GM18861 (cell line): ENCODE measurements around the gene INPP4B.

Experiments
- ATAC-seq: cut with Tn5 transposase; IDR thresholded peaks from one replicate; pipeline ENCODE4 v1.9.1; 2021; ENCODE audit not compliant: unreplicated experiment

The INPP4B gene

DNA sequence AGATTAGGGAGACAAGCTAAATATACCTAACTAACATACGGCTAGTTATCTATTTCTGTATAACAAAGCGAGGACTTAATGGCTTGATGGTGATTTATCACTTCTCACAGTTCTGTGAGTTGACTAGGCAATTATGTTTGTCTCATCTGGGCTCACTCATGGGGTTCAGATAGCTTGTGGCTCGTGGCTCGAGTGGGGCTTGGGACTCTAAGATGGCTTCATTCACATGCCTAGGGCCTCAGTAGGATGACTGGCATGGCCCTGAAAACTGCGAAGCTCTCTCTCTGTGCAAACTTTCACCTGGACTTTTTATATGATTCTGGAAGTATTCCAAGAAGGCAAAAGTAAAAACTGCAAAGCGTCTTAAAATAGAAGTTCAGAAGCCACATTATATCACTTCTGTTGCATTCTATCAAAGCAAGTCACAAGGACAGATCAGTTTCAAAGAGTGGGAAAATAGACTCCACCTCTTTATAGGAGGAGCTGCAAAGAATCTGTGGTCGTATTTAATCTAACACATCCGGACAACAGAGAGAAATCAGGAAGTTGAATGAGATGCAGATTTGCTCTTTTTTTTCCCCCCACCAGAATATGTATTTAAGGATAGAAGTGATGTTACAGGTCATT, 491.2 kb downstream of the INPP4B start:
- ATAC-seq, result no peak

GRCh38 chr4:142354041-142354440, 492.1 kb downstream of the INPP4B start:
- ATAC-seq, result no peak

DNA sequence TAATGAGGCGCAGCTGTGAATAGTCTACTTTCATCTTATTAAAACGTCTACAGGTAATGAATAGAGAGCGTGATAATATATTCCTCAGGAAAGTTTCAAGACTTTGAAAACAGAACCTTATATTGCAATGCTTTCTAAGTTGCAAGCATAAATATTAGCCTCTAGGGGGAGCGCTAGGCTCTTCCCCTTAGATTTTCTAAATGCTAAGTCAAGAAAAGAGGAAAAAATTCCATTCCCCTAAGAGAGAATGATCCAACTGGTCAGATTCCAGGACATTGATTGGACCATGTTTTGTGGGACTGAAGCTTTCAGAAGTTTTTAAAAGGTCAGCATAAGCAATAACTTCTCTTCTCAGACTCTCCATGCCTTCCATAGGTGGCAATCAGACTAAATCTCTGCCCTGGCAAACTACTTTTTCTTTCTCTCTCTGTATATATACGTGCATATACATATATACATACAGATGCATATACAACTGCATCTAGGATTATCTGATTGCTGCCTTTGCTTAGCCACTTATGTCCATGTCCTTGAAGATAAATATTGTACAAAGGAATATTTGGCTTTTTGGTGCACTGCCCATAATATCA, 492.9 kb downstream of the INPP4B start:
- no peak for ATAC-seq

DNA sequence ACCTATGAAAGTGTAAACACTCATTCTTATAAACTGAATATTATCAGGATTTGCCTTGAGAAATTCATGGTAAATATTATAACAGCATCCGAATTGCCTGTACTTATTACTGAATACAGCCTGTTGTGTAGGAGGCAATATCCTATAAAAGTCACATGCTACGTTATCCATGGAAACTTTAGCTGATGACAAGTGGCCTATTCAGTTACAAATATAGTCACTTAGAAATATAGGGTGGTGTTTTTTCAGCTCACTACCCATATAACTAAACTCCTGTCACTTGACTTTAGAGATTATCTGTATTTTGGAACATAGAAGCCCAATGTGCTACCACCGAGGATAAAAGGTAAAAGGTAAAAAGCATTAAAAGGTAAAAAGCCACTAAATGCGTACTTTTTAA, 493.4 kb downstream of the INPP4B start:
- no peak for ATAC-seq

- ATAC-seq, result no peak
These were observed 494.1 kb downstream of the INPP4B start for GRCh38 chr4:142351958-142352357.

DNA sequence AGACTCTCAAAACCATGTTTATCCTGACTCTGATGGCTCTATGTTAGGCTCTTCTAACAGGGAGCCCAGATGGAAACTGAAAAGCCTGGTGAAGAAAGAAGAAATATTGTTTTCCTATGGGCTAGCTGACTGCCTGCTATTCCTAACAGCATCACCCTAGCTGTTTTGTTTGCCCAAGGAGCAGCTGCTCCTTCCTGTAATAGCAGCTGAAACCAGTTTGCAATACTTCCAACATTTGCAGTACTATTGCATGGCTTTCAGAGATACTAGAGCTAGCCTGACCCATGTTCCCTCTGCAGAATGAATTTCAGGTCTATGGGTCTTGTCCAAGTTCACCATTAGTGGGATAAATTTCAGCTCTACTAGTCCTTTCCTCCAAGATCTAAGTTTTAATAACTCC, 495.2 kb downstream of the INPP4B start:
- no peak for ATAC-seq

DNA sequence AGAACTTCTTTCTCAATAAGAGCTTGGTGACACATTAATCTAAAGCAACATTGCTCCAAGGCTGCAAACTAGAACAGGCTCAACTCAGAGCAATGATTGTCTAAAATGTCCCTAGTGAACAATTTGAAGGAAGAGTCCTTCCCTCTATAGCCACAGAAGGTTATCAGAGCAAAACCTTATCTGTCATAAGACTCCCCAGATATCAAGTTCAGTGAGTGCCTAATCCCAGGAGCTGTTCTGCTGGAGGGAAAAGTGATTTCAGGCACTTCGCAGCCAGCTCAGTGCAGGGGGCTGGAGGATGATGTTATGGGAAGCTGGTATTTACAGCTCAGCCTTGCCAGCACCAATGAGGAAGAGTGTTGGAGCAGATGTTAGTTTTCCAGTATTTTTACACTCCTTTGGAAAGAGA, 497.5 kb downstream of the INPP4B start:
- no peak for ATAC-seq

- ATAC-seq, result no peak
These were observed 498.9 kb downstream of the INPP4B start for GRCh38 chr4:142347241-142347640.

- ATAC-seq, result no peak
These were observed 500.2 kb downstream of the INPP4B start for GRCh38 chr4:142345924-142346323.

- ATAC-seq, result no peak
These were observed 504.8 kb downstream of the INPP4B start for GRCh38 chr4:142341268-142341667.

DNA sequence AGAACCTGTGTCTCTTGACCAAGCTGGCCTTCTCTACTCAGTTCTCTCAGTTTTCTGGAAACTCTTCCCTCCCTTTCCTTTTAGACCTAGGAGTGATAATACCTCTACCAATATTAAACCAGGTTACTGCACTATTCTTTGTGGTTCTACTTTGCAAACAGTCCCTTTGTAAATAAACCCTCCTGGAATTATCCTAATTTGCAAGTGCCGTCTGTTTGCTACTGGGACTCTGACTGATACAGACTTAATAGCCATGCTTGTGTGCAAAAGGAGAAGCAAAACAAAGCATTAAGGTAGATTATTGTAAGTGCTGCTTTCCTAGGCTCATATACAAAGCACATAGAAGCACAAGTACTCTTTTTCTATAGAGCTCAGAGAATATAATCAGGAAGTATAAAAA, 507.0 kb downstream of the INPP4B start:
- no peak for ATAC-seq

DNA sequence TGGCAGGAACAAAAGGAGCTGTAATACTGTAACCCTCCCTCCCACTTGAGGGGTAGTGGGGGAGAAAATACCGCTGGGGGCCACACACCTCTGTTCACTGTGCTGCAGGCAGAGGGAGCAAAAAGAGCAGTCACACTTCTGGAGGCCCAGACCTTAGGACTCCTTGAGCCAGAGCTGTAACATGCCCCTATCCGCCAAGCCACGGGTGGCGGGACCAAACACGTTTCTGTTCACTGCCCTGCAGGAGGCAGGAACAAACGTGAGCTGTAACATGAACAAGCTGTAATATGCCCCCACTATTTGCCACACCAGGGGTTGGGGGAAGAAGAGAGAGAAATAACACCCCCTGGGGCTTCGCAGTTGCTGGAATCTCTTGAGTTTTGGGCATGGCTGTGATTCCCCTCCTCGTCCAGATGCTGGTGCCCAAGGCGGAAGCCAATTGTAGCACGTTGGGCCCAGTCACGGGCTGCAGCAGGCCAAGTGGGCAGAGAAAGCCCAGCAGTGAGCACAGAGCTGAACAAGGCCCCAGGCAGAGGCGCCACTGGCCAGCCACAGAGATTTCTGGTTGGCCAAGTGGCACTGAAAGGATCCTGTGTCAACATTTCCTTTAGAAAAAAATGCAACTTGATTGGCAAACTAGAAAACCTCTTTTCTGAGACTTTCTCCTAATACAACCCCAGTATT, 509.7 kb downstream of the INPP4B start:
- ATAC-seq, result no peak

DNA sequence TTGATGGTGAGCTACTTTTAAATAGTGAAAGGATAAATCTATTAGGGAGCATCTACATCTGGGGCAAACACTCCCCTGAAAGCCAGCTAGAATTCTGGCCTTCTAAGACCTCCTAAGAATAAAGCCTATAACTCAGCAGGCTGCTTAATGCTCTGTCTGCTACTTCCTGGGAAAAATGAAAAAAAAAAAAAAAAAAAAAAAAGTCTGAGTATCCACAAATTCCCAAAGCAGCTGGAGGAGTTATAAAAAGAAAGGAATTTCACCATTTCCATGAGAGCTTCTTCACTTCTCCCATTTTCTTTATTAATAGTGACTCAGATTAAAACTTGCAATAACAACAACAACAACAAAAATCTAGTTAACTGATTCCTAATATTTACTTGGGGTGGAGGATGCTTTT, 511.2 kb downstream of the INPP4B start:
- ATAC-seq, result no peak

GRCh38 chr4:142331646-142332045, 514.5 kb downstream of the INPP4B start:
- no peak for ATAC-seq

DNA sequence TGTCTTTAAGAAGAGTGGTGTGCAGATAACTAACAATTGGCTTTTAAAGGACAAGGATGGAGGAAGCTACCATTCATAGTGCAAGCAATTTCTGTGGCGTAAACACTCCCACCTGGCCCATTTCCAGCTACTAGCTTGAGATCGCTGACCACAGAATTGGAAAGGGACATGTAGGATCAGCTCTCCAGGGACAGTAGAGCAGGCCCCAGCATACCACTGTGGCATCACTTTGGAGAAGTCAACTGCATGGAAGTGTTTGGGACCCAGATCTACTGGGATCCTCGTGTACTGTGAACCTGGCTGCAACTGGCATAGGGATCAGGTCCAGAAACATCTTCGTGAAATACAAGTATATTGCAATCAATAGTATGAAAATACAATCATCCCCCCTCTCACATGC, 515.0 kb downstream of the INPP4B start:
- ATAC-seq, result no peak

- no peak for ATAC-seq
These were observed 515.8 kb downstream of the INPP4B start for GRCh38 chr4:142330311-142330710.

DNA sequence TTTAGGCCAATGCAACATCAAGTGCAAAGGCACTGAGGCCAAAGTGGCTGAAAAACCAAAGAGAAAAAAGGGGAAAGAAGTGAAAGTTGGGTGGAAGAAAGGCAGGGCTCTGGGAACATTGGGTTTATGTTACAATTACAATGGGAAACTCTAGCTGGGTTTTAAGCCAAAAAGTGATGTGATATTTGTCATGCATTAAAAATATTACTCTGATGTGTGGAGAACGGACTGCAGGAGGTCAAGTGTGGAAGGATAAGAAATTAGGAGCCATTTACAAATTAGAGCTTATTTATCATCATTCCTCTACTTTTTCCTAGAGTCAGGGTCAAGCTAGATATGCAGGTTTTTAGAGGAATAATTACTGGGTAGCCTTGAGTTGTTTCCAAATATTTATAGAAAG, 516.8 kb downstream of the INPP4B start:
- no peak for ATAC-seq

DNA sequence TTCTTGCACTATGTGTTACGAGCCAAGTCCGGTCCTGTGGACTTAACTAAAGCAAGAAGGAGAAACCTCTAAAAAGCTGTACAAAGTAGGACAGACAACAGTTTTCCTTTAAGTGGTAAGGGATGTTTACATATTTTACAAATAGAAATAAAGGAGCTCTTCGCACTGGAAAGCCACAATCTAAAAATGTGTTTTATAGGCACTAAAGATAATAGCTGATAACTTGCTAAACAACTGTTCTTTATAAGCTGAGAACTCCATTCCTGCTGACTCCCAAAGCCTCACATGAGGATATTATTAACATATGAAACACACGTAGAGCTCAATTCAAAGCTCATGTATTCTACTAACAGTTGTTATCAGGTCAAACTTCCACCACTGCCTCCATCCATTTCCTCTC, 519.9 kb downstream of the INPP4B start:
- ATAC-seq, result no peak

GRCh38 chr4:142324572-142324971, 521.5 kb downstream of the INPP4B start:
- ATAC-seq, result no peak

DNA sequence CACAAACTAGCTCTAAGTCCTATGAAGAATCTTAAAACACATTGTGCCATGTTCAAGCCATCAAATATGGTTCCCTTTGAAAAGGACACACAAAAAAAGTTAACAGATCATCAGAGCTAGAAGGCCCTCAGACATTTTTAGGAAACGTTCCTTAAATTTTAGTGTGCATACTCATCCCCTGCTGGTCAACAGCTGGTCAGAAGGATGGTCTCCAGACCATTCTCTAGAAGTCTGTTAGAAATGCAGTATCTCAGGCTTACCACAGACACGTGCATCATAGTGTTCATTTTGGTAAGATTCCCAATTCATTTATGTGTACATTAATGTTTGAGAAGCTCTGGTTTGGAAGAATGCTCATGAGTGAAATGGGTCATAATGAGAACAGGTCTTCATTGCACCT, 523.1 kb downstream of the INPP4B start:
- ATAC-seq, result no peak

GRCh38 chr4:142318280-142318679, 527.8 kb downstream of the INPP4B start:
- ATAC-seq, result no peak

- no peak for ATAC-seq
These were observed 529.2 kb downstream of the INPP4B start for GRCh38 chr4:142316913-142317312.

GRCh38 chr4:142316025-142316424, 530.1 kb downstream of the INPP4B start:
- no peak for ATAC-seq
